H9 (cell line): Measurements from ENCODE around the gene RPL10A. TPM values are rescaled to one million over a fixed set of nuclear protein-coding genes. Genes with fewer than 3 reads are reported as not detected.

ENCODE experiments used
- DNase-seq: peaks from one replicate; pipeline ENCODE4 v3.0.0-alpha.2; 2017
- H2AFZ ChIP-seq: one replicate; pipeline ENCODE4 v1.6.1; 2013; ENCODE audit warnings: mild to moderate bottlenecking, low read length, control low read depth, moderate library complexity
- H2AK5ac ChIP-seq: 2 replicates; pipeline ENCODE4 v1.6.1; 2013; ENCODE audit warnings: low read length, control low read depth, mixed read lengths; ENCODE audit not compliant: insufficient read length
- H2BK120ac ChIP-seq: one replicate; pipeline ENCODE4 v1.6.1; 2013; ENCODE audit warnings: low read depth, mild to moderate bottlenecking, low read length, control low read depth, inconsistent platforms; ENCODE audit not compliant: poor library complexity, severe bottlenecking
- H2BK12ac ChIP-seq: 2 replicates; pipeline ENCODE4 v1.6.1; 2013; ENCODE audit warnings: low read length, control low read depth, mixed read lengths, low read depth; ENCODE audit not compliant: insufficient read length
- H2BK15ac ChIP-seq: 2 replicates; pipeline ENCODE4 v1.6.1; 2013; ENCODE audit warnings: low read depth, low read length, control low read depth
- H2BK20ac ChIP-seq: one replicate; pipeline ENCODE4 v1.6.1; 2013; ENCODE audit warnings: low read depth, mild to moderate bottlenecking, low read length, control low read depth, inconsistent platforms; ENCODE audit not compliant: poor library complexity, severe bottlenecking
- H2BK5ac ChIP-seq: 2 replicates; pipeline ENCODE4 v1.6.1; 2013; ENCODE audit warnings: low read length, control low read depth, mixed read lengths; ENCODE audit not compliant: insufficient read length
- H3K14ac ChIP-seq: 2 replicates; pipeline ENCODE4 v1.6.1; 2013; ENCODE audit warnings: low read length, control low read depth; ENCODE audit not compliant: insufficient read depth
- H3K18ac ChIP-seq: 2 replicates; pipeline ENCODE4 v1.6.1; 2013; ENCODE audit warnings: low read depth, mild to moderate bottlenecking, mixed read lengths, low read length, control low read depth; ENCODE audit not compliant: insufficient read length
- H3K23ac ChIP-seq: 2 replicates; pipeline ENCODE4 v1.6.1; 2013; ENCODE audit warnings: low read length, control low read depth, mixed read lengths, low read depth; ENCODE audit not compliant: insufficient read length
- H3K23me2 ChIP-seq: 2 replicates; pipeline ENCODE4 v1.6.1; 2013; ENCODE audit warnings: low read depth, mild to moderate bottlenecking, mixed read lengths, low read length, control low read depth; ENCODE audit not compliant: insufficient read length, poor library complexity, severe bottlenecking
- H3K27ac ChIP-seq: 2 replicates; pipeline ENCODE4 v1.5.1; 2013; ENCODE audit warnings: low read length, control low read depth, mixed read lengths, low read depth; ENCODE audit not compliant: insufficient read length
- H3K27me3 ChIP-seq: 2 replicates; pipeline ENCODE4 v1.6.1; 2013; ENCODE audit warnings: low read length, control low read depth, inconsistent platforms; ENCODE audit not compliant: insufficient read depth
- H3K4ac ChIP-seq: 2 replicates; pipeline ENCODE4 v1.6.1; 2013; ENCODE audit warnings: low read depth, mild to moderate bottlenecking, control low read depth, inconsistent platforms, low read length, moderate library complexity
- H3K4me1 ChIP-seq: 2 replicates; pipeline ENCODE4 v1.6.1; 2013; ENCODE audit warnings: low read length, control low read depth, inconsistent platforms; ENCODE audit not compliant: insufficient read depth
- H3K4me2 ChIP-seq: 2 replicates; pipeline ENCODE4 v1.6.1; 2013; ENCODE audit warnings: low read length, control low read depth, mixed read lengths; ENCODE audit not compliant: insufficient read length, insufficient read depth
- H3K56ac ChIP-seq: 2 replicates; pipeline ENCODE4 v1.6.1; 2013; ENCODE audit warnings: low read depth, mild to moderate bottlenecking, mixed read lengths, low read length, control low read depth; ENCODE audit not compliant: insufficient read length
- H3K79me1 ChIP-seq: 2 replicates; pipeline ENCODE4 v1.6.1; 2013; ENCODE audit warnings: low read depth, mild to moderate bottlenecking, moderate library complexity, low read length, control low read depth, inconsistent platforms; ENCODE audit not compliant: insufficient read depth, poor library complexity, severe bottlenecking
- H3K79me2 ChIP-seq: 2 replicates; pipeline ENCODE4 v1.6.1; 2013; ENCODE audit warnings: low read length, control low read depth, inconsistent platforms; ENCODE audit not compliant: insufficient read depth
- H3K9ac ChIP-seq: 2 replicates; pipeline ENCODE4 v1.6.1; 2013; ENCODE audit warnings: low read length, control low read depth, mixed read lengths; ENCODE audit not compliant: insufficient read length; ENCODE audit errors: extremely low read depth
- H3K9me3 ChIP-seq: one replicate; pipeline ENCODE4 v1.6.1; 2013; ENCODE audit warnings: low read depth, low read length, inconsistent platforms; ENCODE audit not compliant: control insufficient read depth
- H3T11ph ChIP-seq: one replicate; pipeline ENCODE4 v1.6.1; 2013; ENCODE audit warnings: mild to moderate bottlenecking, low read length, control low read depth, inconsistent platforms
- H4K20me1 ChIP-seq: one replicate; pipeline ENCODE4 v1.6.1; 2013; ENCODE audit not compliant: control insufficient read depth, insufficient read length, insufficient read depth
- H4K5ac ChIP-seq: 2 replicates; pipeline ENCODE4 v1.6.1; 2013; ENCODE audit warnings: low read depth, mild to moderate bottlenecking, mixed read lengths, low read length, control low read depth; ENCODE audit not compliant: insufficient read length
- H4K8ac ChIP-seq: replicated peaks from 2 replicates; pipeline ENCODE4 v1.6.1; 2013; ENCODE audit warnings: low read length, control low read depth, mixed read lengths, low read depth; ENCODE audit not compliant: insufficient read length
- H4K91ac ChIP-seq: 2 replicates; pipeline ENCODE4 v1.6.1; 2013; ENCODE audit warnings: low read depth, mild to moderate bottlenecking, moderate library complexity, mixed read lengths, low read length, control low read depth; ENCODE audit not compliant: insufficient read length
- H3K27ac Mint-ChIP-seq, 3 experiments: 2 replicates in 2 of 3; 3 replicates in 1 of 3; pipeline ENCODE4 v1.8.0; 2020 to 2021; ENCODE audit warnings: mixed read lengths in 3 of 3, mild to moderate bottlenecking in 1 of 3, moderate library complexity in 1 of 3
- H3K27me3 Mint-ChIP-seq: 2 replicates; pipeline ENCODE4 v1.8.0; 2021; ENCODE audit warnings: low read depth, mild to moderate bottlenecking, moderate library complexity, mixed read lengths
- H3K36me3 Mint-ChIP-seq, 3 experiments: 2 replicates in 2 of 3; 3 replicates in 1 of 3; pipeline ENCODE4 v1.8.0; 2020 to 2021; ENCODE audit warnings: low read depth in 3 of 3, mixed read lengths in 3 of 3; ENCODE audit not compliant: insufficient read depth in 1 of 3
- H3K4me1 Mint-ChIP-seq, 2 experiments: 2 replicates each; pipeline ENCODE4 v1.8.0; 2020; ENCODE audit warnings: mixed read lengths in 2 of 2
- H3K4me3 Mint-ChIP-seq, 2 experiments: 2 replicates in 1 of 2; 3 replicates in 1 of 2; pipeline ENCODE4 v1.8.0; 2020 to 2021; ENCODE audit warnings: mild to moderate bottlenecking in 2 of 2, mixed read lengths in 2 of 2, moderate library complexity in 1 of 2
- H3K9me3 Mint-ChIP-seq, 2 experiments: 2 replicates in 1 of 2; 3 replicates in 1 of 2; pipeline ENCODE4 v1.8.0; 2020; ENCODE audit warnings: mild to moderate bottlenecking in 2 of 2, mixed read lengths in 2 of 2, moderate library complexity in 1 of 2
- WGBS: extraction: QIAGEN DNeasy Blood & Tissue Kit; methylation state at CpG from one replicate; pipeline ENCODE4 v1.1.7; 2013; ENCODE audit warnings: missing lambda C conversion rate, low lambda C conversion rate, mixed read lengths; ENCODE audit not compliant: insufficient read length; ENCODE audit errors: extremely low coverage; 5-methylcytosine and 5-hydroxymethylcytosine counted together
- total RNA-seq: library from RNA; stranded (reverse); gene quantifications from 2 replicates; pipeline ENCODE4 v1.2.1, GENCODE V29; 2021
- TF ChIP-seq, protein P1 (sequence below): fragments of 200-600 bp; sonication (generic); conservative IDR thresholded peaks from 3 replicates; pipeline ENCODE4 v1.8.0; 2021; ENCODE audit warnings: antibody characterized with exemption, mild to moderate bottlenecking

RPL10A gene
- total RNA-seq, 1 experiment from 2014 or later = 1,830 TPM

DNA sequence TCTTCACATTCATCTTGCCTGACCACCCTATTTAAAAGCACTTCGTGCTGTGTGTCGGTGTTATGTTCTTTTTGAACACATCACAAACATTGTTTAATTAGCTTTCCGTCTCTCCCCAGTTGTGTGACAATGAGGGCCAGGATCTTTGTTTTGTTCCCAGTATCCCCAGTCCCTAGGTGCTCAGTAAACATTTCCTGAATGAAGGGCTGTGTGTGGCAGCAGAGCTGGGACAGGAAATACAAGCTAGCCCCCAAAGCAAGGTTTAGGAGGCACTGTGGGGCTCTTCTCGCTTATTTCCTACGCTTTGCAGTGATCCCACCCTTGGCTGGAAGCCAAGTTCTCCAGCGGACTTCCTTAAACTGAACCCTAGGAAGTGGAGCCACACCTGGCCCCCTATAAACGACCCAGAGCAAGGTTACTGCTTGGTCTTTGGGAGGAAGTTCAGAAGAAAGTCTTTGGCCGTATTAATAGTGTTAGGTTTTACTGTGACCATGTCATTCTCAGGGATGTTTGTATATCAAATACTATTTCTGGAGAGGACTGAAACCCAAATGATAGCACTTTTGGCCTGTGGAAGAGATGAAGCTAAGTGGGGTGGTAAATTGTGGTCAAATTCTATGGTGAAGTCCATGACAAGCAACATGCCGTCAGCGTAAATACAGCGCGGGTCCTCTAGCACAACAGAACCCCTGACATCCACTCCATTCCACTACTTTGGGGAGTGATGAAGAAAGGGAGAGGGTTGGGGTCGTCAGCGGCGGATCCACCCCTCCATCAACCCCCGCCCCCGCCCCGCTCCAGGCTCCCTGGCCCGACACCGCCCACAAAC lies 16.6 kb upstream of the RPL10A start:
- Histone ChIP-seq H3K79me2 (no peaks in the 10 kb centered on the region), H4K91ac (no peak overlapping the region), H3K56ac (no peak overlapping the region), H2BK120ac (no peak overlapping the region), H3K27me3 (no peaks in the 10 kb centered on the region), H3K79me1 (no peaks in the 10 kb centered on the region), H3T11ph (no peak overlapping the region), H3K18ac (no peak overlapping the region), H2AFZ (no peak overlapping the region), H2AK5ac (no peak overlapping the region), H3K9ac (no peak overlapping the region), H3K9me3 (no peaks in the 10 kb centered on the region), H3K27ac (no peak overlapping the region), H2BK20ac (no peak overlapping the region), H2BK12ac (no peak overlapping the region), H3K14ac (no peak overlapping the region), H2BK15ac (no peak overlapping the region), H3K4ac (no peak overlapping the region), H2BK5ac (no peak overlapping the region), H4K5ac (no peak overlapping the region), H3K4me1 (0 out of 2 replicates have a peak, but pooled peaks cover 7% of the 10 kb centered on the region), H4K20me1 (no peaks in the 10 kb centered on the region), H4K8ac (no peak overlapping the region), H3K23ac (no peak overlapping the region), H3K23me2 (peaks cover 5% of the 10 kb centered on the region), H3K4me2 (peak overlapping the region; percentile 61)
- H3K36me3 Mint-ChIP-seq = peaks cover 10 to 15% (median 12%) of the 10 kb centered on the region in 3 experiments
- no CpG with 5 or more reads among the region's 20 CpGs for WGBS
- H3K4me1 Mint-ChIP-seq = peaks cover 28 to 37% of the 10 kb centered on the region in 2 experiments
- H3K27ac Mint-ChIP-seq = no peak overlapping the region
- TF ChIP-seq, protein P1, sequence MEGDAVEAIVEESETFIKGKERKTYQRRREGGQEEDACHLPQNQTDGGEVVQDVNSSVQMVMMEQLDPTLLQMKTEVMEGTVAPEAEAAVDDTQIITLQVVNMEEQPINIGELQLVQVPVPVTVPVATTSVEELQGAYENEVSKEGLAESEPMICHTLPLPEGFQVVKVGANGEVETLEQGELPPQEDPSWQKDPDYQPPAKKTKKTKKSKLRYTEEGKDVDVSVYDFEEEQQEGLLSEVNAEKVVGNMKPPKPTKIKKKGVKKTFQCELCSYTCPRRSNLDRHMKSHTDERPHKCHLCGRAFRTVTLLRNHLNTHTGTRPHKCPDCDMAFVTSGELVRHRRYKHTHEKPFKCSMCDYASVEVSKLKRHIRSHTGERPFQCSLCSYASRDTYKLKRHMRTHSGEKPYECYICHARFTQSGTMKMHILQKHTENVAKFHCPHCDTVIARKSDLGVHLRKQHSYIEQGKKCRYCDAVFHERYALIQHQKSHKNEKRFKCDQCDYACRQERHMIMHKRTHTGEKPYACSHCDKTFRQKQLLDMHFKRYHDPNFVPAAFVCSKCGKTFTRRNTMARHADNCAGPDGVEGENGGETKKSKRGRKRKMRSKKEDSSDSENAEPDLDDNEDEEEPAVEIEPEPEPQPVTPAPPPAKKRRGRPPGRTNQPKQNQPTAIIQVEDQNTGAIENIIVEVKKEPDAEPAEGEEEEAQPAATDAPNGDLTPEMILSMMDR = no peak
- peak overlapping the region; percentile 66 to 78 for H3K4me3 Mint-ChIP-seq
- H3K27me3 Mint-ChIP-seq = peaks cover 17% of the 10 kb centered on the region
- DNase-seq = no peak
- H3K9me3 Mint-ChIP-seq = no peaks in the 10 kb centered on the region
